HepG2 (cell line): ENCODE data around the gene PAK6. TPM values are rescaled to one million over a fixed set of nuclear protein-coding genes. Genes with fewer than 3 reads are reported as not detected.

ENCODE experiments used
- EED ChIP-seq: sonication (generic); formaldehyde crosslinking; IDR thresholded peaks from 2 replicates; pipeline ENCODE4 v1.5.0; 2020; ENCODE audit warnings: mild to moderate bottlenecking, missing genetic modification reagents
- GABPA ChIP-seq, 2 experiments: IDR thresholded peaks; 2 replicates each; pipeline ENCODE4 v1.6.1; 2011 to 2016; ENCODE audit warnings: low read depth in 2 of 2, low read length in 1 of 2, missing biosample characterization in 1 of 2, missing genetic modification characterization in 1 of 2
- MAF1 ChIP-seq: sonication (generic); formaldehyde crosslinking; IDR thresholded peaks from 2 replicates; pipeline ENCODE4 v1.5.0; 2020; ENCODE audit warnings: missing genetic modification reagents, borderline replicate concordance
- TAF1 ChIP-seq: sonication (generic); formaldehyde crosslinking; IDR thresholded peaks from 2 replicates; pipeline ENCODE4 v1.4.0; 2020; ENCODE audit warnings: missing genetic modification reagents
- ZFX ChIP-seq: sonication (generic); formaldehyde crosslinking; IDR thresholded peaks from 2 replicates; pipeline ENCODE4 v1.4.0; 2020; ENCODE audit warnings: mild to moderate bottlenecking, low read depth, missing genetic modification reagents, moderate library complexity
- ZNF101 ChIP-seq: sonication (generic); formaldehyde crosslinking; IDR thresholded peaks from 2 replicates; pipeline ENCODE4 v1.4.0; 2020; ENCODE audit warnings: mild to moderate bottlenecking, low read depth, missing genetic modification reagents, borderline replicate concordance
- ZNF569 ChIP-seq: sonication (generic); formaldehyde crosslinking; IDR thresholded peaks from 2 replicates; pipeline ENCODE4 v1.5.0; 2020; ENCODE audit warnings: mild to moderate bottlenecking, missing genetic modification reagents, moderate library complexity, borderline replicate concordance
- ZNF570 ChIP-seq: sonication (generic); formaldehyde crosslinking; IDR thresholded peaks from 2 replicates; pipeline ENCODE4 v1.4.0; 2020; ENCODE audit warnings: mild to moderate bottlenecking, missing genetic modification reagents, borderline replicate concordance
- ZNF709 ChIP-seq: sonication (generic); formaldehyde crosslinking; IDR thresholded peaks from 2 replicates; pipeline ENCODE4 v1.5.0; 2020; ENCODE audit warnings: mild to moderate bottlenecking, missing genetic modification reagents
- polyA plus RNA-seq, 8 experiments: library from polyadenylated mRNA; depleted of rRNA in 3 of 8; stranded (reverse) in 7 of 8; unstranded in 1 of 8; fragments of >200 nt; fragmentation: Illumina TruSeq in 4 of 8; extraction: Trizol in 4 of 8; gene quantifications; 2 replicates each; pipeline versions ENCODE4 v1.2.1 to v1.2.3, GENCODE V29; 2011 to 2016; ENCODE audit warnings: low read depth in 4 of 8, missing spikeins in 1 of 8, mixed read lengths in 1 of 8; ENCODE audit not compliant: insufficient read depth in 1 of 8
- total RNA-seq, 5 experiments: library from RNA; depleted of rRNA; stranded (reverse); fragments of >200 nt; fragmentation: Illumina TruSeq; extraction: Trizol; gene quantifications; 2 replicates each; pipeline ENCODE4 v1.2.3, GENCODE V29; 2016; ENCODE audit warnings: low read depth in 1 of 5
- TF ChIP-seq, protein P1 (sequence below), 2 experiments: fragments of 450-650 bp in 1 of 2; sonication (generic) in 1 of 2; formaldehyde crosslinking in 1 of 2; IDR thresholded peaks; 2 replicates each; pipeline versions ENCODE4 v1.6.1 to v1.8.0; 2016 to 2022; ENCODE audit warnings: antibody characterized with exemption in 1 of 2, mild to moderate bottlenecking in 1 of 2, missing genetic modification reagents in 1 of 2
- TF ChIP-seq, protein P2 (sequence below): IDR thresholded peaks from 2 replicates; pipeline ENCODE4 v1.6.1; 2016; ENCODE audit warnings: mild to moderate bottlenecking
- TF ChIP-seq, protein P3 (sequence below): fragments of 450-650 bp; IDR thresholded peaks from 2 replicates; pipeline ENCODE4 v1.6.1; 2017; ENCODE audit warnings: mild to moderate bottlenecking
- TF ChIP-seq, protein P4 (sequence below): sonication (generic); formaldehyde crosslinking; IDR thresholded peaks from 2 replicates; pipeline ENCODE4 v1.4.0; 2020; ENCODE audit warnings: missing genetic modification reagents, mild to moderate bottlenecking, borderline replicate concordance

Gene PAK6
- total and polyA plus RNA-seq, 2 of the 13 experiments (the other 11 are each of a cell fraction or from before 2014, with no cell fraction given): 0.07 TPM; not detected in 1

DNA sequence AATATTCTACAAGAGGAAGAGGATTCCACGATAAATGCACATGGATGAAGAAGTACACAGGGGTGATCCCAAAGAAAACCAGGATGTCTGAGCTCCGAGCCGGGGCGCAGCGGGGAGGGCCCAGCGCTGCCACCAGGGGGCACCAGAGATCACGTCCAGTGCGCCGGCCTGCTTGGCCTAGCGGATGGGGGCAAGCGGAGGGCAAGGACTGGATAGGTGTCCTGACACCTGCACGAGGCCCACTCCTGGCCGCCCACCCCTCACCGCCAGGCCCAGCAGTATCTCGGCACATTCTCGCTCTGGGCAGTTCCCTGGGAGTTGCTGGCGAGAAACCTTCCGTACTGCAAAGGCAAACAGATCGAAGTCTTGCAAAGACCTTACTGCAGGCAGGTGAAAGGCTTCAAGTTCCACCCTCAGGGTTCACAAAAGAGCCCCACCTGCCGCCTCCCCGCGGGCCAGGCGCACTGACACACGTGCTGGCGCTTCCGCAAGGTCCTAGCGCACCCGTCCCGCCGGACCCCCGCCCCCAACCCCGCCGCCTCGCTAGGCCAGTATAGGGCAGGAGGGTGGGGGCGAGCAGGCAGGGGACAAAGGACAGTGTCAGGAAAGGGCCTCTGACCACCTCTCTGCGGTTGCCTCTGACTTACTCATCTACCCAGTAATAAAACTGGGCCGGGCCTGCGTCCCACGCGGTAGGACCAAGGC lies 40.7 kb downstream of the PAK6 start (continued):
- TF ChIP-seq, protein P1, sequence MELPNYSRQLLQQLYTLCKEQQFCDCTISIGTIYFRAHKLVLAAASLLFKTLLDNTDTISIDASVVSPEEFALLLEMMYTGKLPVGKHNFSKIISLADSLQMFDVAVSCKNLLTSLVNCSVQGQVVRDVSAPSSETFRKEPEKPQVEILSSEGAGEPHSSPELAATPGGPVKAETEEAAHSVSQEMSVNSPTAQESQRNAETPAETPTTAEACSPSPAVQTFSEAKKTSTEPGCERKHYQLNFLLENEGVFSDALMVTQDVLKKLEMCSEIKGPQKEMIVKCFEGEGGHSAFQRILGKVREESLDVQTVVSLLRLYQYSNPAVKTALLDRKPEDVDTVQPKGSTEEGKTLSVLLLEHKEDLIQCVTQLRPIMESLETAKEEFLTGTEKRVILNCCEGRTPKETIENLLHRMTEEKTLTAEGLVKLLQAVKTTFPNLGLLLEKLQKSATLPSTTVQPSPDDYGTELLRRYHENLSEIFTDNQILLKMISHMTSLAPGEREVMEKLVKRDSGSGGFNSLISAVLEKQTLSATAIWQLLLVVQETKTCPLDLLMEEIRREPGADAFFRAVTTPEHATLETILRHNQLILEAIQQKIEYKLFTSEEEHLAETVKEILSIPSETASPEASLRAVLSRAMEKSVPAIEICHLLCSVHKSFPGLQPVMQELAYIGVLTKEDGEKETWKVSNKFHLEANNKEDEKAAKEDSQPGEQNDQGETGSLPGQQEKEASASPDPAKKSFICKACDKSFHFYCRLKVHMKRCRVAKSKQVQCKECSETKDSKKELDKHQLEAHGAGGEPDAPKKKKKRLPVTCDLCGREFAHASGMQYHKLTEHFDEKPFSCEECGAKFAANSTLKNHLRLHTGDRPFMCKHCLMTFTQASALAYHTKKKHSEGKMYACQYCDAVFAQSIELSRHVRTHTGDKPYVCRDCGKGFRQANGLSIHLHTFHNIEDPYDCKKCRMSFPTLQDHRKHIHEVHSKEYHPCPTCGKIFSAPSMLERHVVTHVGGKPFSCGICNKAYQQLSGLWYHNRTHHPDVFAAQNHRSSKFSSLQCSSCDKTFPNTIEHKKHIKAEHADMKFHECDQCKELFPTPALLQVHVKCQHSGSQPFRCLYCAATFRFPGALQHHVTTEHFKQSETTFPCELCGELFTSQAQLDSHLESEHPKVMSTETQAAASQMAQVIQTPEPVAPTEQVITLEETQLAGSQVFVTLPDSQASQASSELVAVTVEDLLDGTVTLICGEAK (IDR thresholded peaks at IDR 0.05): no peak
- TF ChIP-seq, protein P1 (CRISPR knock-in tag; IDR thresholded peaks at IDR 0.05): no peak
- TF ChIP-seq, protein P2, sequence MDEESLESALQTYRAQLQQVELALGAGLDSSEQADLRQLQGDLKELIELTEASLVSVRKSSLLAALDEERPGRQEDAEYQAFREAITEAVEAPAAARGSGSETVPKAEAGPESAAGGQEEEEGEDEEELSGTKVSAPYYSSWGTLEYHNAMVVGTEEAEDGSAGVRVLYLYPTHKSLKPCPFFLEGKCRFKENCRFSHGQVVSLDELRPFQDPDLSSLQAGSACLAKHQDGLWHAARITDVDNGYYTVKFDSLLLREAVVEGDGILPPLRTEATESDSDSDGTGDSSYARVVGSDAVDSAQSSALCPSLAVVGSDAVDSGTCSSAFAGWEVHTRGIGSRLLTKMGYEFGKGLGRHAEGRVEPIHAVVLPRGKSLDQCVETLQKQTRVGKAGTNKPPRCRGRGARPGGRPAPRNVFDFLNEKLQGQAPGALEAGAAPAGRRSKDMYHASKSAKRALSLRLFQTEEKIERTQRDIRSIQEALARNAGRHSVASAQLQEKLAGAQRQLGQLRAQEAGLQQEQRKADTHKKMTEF (CRISPR knock-in tag): peak; percentile 61; the same call in 1 of the 2 replicates
- TF ChIP-seq, protein P3, sequence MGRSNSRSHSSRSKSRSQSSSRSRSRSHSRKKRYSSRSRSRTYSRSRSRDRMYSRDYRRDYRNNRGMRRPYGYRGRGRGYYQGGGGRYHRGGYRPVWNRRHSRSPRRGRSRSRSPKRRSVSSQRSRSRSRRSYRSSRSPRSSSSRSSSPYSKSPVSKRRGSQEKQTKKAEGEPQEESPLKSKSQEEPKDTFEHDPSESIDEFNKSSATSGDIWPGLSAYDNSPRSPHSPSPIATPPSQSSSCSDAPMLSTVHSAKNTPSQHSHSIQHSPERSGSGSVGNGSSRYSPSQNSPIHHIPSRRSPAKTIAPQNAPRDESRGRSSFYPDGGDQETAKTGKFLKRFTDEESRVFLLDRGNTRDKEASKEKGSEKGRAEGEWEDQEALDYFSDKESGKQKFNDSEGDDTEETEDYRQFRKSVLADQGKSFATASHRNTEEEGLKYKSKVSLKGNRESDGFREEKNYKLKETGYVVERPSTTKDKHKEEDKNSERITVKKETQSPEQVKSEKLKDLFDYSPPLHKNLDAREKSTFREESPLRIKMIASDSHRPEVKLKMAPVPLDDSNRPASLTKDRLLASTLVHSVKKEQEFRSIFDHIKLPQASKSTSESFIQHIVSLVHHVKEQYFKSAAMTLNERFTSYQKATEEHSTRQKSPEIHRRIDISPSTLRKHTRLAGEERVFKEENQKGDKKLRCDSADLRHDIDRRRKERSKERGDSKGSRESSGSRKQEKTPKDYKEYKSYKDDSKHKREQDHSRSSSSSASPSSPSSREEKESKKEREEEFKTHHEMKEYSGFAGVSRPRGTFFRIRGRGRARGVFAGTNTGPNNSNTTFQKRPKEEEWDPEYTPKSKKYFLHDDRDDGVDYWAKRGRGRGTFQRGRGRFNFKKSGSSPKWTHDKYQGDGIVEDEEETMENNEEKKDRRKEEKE: no peak
- no peak for TF ChIP-seq ZNF569 (CRISPR knock-in tag)
- TF ChIP-seq ZFX: peak; percentile 87
- no peak for TF ChIP-seq ZNF570 (CRISPR knock-in tag)
- no peak for TF ChIP-seq ZNF709 (CRISPR knock-in tag)
- TF ChIP-seq, protein P4, sequence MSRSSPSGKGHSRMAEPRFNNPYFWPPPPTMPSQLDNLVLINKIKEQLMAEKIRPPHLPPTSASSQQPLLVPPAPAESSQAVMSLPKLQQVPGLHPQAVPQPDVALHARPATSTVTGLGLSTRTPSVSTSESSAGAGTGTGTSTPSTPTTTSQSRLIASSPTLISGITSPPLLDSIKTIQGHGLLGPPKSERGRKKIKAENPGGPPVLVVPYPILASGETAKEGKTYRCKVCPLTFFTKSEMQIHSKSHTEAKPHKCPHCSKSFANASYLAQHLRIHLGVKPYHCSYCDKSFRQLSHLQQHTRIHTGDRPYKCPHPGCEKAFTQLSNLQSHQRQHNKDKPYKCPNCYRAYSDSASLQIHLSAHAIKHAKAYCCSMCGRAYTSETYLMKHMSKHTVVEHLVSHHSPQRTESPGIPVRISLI: 0 out of 2 replicates have a peak, but pooled peaks have one; percentile 17
- TF ChIP-seq TAF1 (CRISPR knock-in tag): no peak
- no peak for TF ChIP-seq MAF1 (CRISPR knock-in tag)
- TF ChIP-seq EED: no peak
- no peak for TF ChIP-seq ZNF101
- no peak for TF ChIP-seq GABPA (IDR thresholded peaks at IDR 0.05; ENCODE audit: low read depth, low read length)
- no peak for TF ChIP-seq GABPA (CRISPR knock-in tag; IDR thresholded peaks at IDR 0.05; ENCODE audit: low read depth)
